HepG2 (cell line): ENCODE data around the gene ABCA2. TPM values are rescaled to one million over a fixed set of nuclear protein-coding genes. Genes with fewer than 3 reads are reported as not detected.

ENCODE experiments used
- ATM ChIP-seq: fragments of 450-650 bp; IDR thresholded peaks from 2 replicates; pipeline ENCODE4 v1.7.1; 2017; ENCODE audit warnings: mild to moderate bottlenecking, borderline replicate concordance
- BCLAF1 ChIP-seq: fragments of 450-650 bp; IDR thresholded peaks from 2 replicates; pipeline ENCODE4 v1.6.1; 2017; ENCODE audit warnings: mild to moderate bottlenecking
- CBX5 ChIP-seq: sonication (generic); formaldehyde crosslinking; IDR thresholded peaks from 2 replicates; pipeline ENCODE4 v1.4.0; 2020; ENCODE audit warnings: missing genetic modification reagents, borderline replicate concordance
- FOXC1 ChIP-seq: sonication (generic); formaldehyde crosslinking; IDR thresholded peaks from 2 replicates; pipeline ENCODE4 v1.8.0; 2022; ENCODE audit warnings: mild to moderate bottlenecking, missing genetic modification reagents, borderline replicate concordance
- GTF2F1 ChIP-seq: fragments of 150-350 bp; IDR thresholded peaks from 2 replicates; pipeline ENCODE4 v1.6.1; 2014; ENCODE audit warnings: low read length
- NFATC3 ChIP-seq: sonication (generic); formaldehyde crosslinking; IDR thresholded peaks from 2 replicates; pipeline ENCODE4 v1.5.1; 2020; ENCODE audit warnings: mild to moderate bottlenecking, missing genetic modification reagents
- NFE2L1 ChIP-seq: sonication (generic); formaldehyde crosslinking; IDR thresholded peaks from 2 replicates; pipeline ENCODE4 v1.4.0; 2020; ENCODE audit warnings: missing genetic modification reagents, mild to moderate bottlenecking, borderline replicate concordance
- NFKBIZ ChIP-seq: IDR thresholded peaks from 2 replicates; pipeline ENCODE4 v1.6.1; 2018; ENCODE audit warnings: missing genetic modification reagents, missing compliant biosample characterization
- RBM22 ChIP-seq: fragments of 200-400 bp; formaldehyde crosslinking; optimal IDR thresholded peaks from 2 replicates; pipeline ENCODE3; 2017; ENCODE audit warnings: mild to moderate bottlenecking, low read length, moderate library complexity
- SIN3A ChIP-seq: IDR thresholded peaks from 2 replicates; pipeline ENCODE4 v1.6.1; 2011; ENCODE audit warnings: low read depth, mild to moderate bottlenecking, control low read depth, low read length, borderline replicate concordance
- SOX6 ChIP-seq, 2 experiments: fragments of 450-650 bp in 1 of 2; sonication (generic) in 1 of 2; formaldehyde crosslinking in 1 of 2; IDR thresholded peaks; 2 replicates each; pipeline versions ENCODE4 v1.4.0 to v1.6.1; 2017 to 2020; ENCODE audit warnings: antibody characterized with exemption in 1 of 2, mild to moderate bottlenecking in 1 of 2, missing genetic modification reagents in 1 of 2
- SRF ChIP-seq: IDR thresholded peaks from 2 replicates; pipeline ENCODE4 v1.6.1; 2011; ENCODE audit warnings: mild to moderate bottlenecking, low read depth, low read length, moderate library complexity
- ZFAT ChIP-seq: sonication (generic); formaldehyde crosslinking; conservative IDR thresholded peaks from 2 replicates; pipeline ENCODE4 v1.8.1; 2023; ENCODE audit warnings: missing genetic modification reagents, inconsistent platforms
- ZGPAT ChIP-seq: IDR thresholded peaks from 2 replicates; pipeline ENCODE4 v1.6.1; 2016; ENCODE audit warnings: mild to moderate bottlenecking
- ZNF3 ChIP-seq: IDR thresholded peaks from 2 replicates; pipeline ENCODE4 v1.7.0; 2017; ENCODE audit warnings: inconsistent platforms
- ZNF382 ChIP-seq: sonication (generic); formaldehyde crosslinking; IDR thresholded peaks from 2 replicates; pipeline ENCODE4 v1.5.0; 2020; ENCODE audit warnings: missing genetic modification reagents, mild to moderate bottlenecking, borderline replicate concordance
- polyA plus RNA-seq, 8 experiments: library from polyadenylated mRNA; depleted of rRNA in 3 of 8; stranded (reverse) in 7 of 8; unstranded in 1 of 8; fragments of >200 nt; fragmentation: Illumina TruSeq in 4 of 8; extraction: Trizol in 4 of 8; gene quantifications; 2 replicates each; pipeline versions ENCODE4 v1.2.1 to v1.2.3, GENCODE V29; 2011 to 2016; ENCODE audit warnings: low read depth in 4 of 8, missing spikeins in 1 of 8, mixed read lengths in 1 of 8; ENCODE audit not compliant: insufficient read depth in 1 of 8
- total RNA-seq, 5 experiments: library from RNA; depleted of rRNA; stranded (reverse); fragments of >200 nt; fragmentation: Illumina TruSeq; extraction: Trizol; gene quantifications; 2 replicates each; pipeline ENCODE4 v1.2.3, GENCODE V29; 2016; ENCODE audit warnings: low read depth in 1 of 5
- TF ChIP-seq, protein P1 (sequence below): IDR thresholded peaks from 2 replicates; pipeline ENCODE4 v1.6.1; 2012; ENCODE audit warnings: inconsistent platforms
- TF ChIP-seq, protein P2 (sequence below): sonication (generic); IDR thresholded peaks from 2 replicates; pipeline ENCODE4 v1.6.1; 2016; ENCODE audit warnings: low read depth, borderline replicate concordance
- TF ChIP-seq, protein P3 (sequence below): sonication (generic); formaldehyde crosslinking; IDR thresholded peaks from 2 replicates; pipeline ENCODE4 v1.4.0; 2020; ENCODE audit warnings: missing genetic modification reagents

Gene ABCA2
- total and polyA plus RNA-seq, 2 of the 13 experiments (the other 11 are each of a cell fraction or from before 2014, with no cell fraction given): 2.9 to 19.2 TPM

DNA sequence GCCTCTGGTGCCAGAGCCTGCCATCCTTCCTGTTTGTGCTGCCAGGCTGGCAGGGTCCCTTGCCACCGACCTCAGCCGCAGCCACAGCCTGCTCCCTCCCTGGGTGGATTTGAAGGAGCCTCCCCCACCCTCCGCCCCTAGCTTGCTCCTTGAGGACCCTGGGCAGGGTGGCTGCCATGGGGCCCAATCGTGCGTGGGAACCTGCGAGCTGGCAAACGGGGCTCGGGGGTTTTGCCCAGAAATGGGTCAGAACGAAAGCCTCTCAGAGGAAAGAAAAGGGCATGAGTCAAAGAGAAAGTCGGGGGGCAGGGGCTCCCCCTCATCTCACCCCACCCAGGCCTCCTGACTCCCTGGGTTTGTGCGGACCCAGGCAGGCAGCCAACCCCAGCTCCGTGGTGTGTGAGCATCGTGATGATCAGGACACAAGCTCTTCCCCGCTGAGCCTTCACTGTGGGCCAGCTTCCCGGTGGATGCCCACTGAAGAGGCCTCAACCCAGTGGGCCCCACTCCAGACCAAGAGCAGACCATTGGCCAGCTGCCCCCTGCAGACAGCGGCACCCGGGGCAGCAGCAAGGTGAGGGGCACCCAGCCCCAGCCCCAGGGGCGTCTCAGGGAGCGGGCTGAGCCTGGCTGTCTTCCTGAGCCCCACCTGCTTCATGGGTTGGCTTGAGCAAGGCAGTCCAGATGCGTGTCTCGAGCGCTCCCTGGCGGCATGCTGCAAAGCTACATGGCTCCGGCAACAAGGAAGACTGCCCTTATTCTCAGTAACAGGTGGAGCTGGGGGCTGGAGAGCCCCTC lies 6.9 kb upstream of the ABCA2 start (continued):
- TF ChIP-seq, protein P1, sequence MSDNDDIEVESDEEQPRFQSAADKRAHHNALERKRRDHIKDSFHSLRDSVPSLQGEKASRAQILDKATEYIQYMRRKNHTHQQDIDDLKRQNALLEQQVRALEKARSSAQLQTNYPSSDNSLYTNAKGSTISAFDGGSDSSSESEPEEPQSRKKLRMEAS: peak; percentile 2; the same call in 1 of the 2 replicates
- no peak for TF ChIP-seq RBM22
- no peak for TF ChIP-seq ZNF3 (CRISPR knock-in tag)
- TF ChIP-seq NFATC3: no peak
- no peak for TF ChIP-seq ATM
- no peak for TF ChIP-seq NFKBIZ (CRISPR knock-in tag)
- no peak for TF ChIP-seq ZGPAT (CRISPR knock-in tag)
- TF ChIP-seq SOX6 (IDR thresholded peaks at IDR 0.05): no peak
- 0 out of 2 replicates have a peak, but pooled peaks have one; percentile 22 for TF ChIP-seq SOX6 (CRISPR knock-in tag; IDR thresholded peaks at IDR 0.05)
- no peak for TF ChIP-seq BCLAF1
- no peak for TF ChIP-seq ZNF382
- TF ChIP-seq CBX5: no peak
- no peak for TF ChIP-seq SRF
- TF ChIP-seq, protein P2, sequence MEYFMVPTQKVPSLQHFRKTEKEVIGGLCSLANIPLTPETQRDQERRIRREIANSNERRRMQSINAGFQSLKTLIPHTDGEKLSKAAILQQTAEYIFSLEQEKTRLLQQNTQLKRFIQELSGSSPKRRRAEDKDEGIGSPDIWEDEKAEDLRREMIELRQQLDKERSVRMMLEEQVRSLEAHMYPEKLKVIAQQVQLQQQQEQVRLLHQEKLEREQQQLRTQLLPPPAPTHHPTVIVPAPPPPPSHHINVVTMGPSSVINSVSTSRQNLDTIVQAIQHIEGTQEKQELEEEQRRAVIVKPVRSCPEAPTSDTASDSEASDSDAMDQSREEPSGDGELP: 0 out of 2 replicates have a peak, but pooled peaks have one; percentile 13
- no peak for TF ChIP-seq NFE2L1 (CRISPR knock-in tag)
- TF ChIP-seq, protein P3, sequence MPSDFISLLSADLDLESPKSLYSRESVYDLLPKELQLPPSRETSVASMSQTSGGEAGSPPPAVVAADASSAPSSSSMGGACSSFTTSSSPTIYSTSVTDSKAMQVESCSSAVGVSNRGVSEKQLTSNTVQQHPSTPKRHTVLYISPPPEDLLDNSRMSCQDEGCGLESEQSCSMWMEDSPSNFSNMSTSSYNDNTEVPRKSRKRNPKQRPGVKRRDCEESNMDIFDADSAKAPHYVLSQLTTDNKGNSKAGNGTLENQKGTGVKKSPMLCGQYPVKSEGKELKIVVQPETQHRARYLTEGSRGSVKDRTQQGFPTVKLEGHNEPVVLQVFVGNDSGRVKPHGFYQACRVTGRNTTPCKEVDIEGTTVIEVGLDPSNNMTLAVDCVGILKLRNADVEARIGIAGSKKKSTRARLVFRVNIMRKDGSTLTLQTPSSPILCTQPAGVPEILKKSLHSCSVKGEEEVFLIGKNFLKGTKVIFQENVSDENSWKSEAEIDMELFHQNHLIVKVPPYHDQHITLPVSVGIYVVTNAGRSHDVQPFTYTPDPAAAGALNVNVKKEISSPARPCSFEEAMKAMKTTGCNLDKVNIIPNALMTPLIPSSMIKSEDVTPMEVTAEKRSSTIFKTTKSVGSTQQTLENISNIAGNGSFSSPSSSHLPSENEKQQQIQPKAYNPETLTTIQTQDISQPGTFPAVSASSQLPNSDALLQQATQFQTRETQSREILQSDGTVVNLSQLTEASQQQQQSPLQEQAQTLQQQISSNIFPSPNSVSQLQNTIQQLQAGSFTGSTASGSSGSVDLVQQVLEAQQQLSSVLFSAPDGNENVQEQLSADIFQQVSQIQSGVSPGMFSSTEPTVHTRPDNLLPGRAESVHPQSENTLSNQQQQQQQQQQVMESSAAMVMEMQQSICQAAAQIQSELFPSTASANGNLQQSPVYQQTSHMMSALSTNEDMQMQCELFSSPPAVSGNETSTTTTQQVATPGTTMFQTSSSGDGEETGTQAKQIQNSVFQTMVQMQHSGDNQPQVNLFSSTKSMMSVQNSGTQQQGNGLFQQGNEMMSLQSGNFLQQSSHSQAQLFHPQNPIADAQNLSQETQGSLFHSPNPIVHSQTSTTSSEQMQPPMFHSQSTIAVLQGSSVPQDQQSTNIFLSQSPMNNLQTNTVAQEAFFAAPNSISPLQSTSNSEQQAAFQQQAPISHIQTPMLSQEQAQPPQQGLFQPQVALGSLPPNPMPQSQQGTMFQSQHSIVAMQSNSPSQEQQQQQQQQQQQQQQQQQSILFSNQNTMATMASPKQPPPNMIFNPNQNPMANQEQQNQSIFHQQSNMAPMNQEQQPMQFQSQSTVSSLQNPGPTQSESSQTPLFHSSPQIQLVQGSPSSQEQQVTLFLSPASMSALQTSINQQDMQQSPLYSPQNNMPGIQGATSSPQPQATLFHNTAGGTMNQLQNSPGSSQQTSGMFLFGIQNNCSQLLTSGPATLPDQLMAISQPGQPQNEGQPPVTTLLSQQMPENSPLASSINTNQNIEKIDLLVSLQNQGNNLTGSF: no peak
- 0 out of 2 replicates have a peak, but pooled peaks have one; percentile 50 for TF ChIP-seq FOXC1 (CRISPR knock-in tag)
- TF ChIP-seq ZFAT: no peak
- TF ChIP-seq GTF2F1: no peak
- TF ChIP-seq SIN3A: no peak
